K562 (cell line): ENCODE data around the gene TMEM222. TPM values are rescaled to one million over a fixed set of nuclear protein-coding genes. Genes with fewer than 3 reads are reported as not detected.

Experiments
- ATAC-seq: fragments of 200-7000 bp; cut with Tn5 transposase; 3 replicates; pipeline ENCODE4 v1.9.1; 2020; ENCODE audit warnings: moderate library complexity
- BruUV-seq: library from RNA; stranded (reverse); fragments of 400-500 nt; replicated peaks from 2 replicates; lab custom pipeline; 2021; lab: Mats Ljungman, UMichigan
- CTCF ChIA-PET: fragments of 300-600 bp; formaldehyde crosslinking; extraction: SDS; loops from one replicate; lab custom pipeline; 2021; ENCODE audit warnings: low intra/inter-chr PET ratio; lab: Yijun Ruan, JAX
- POLR2A ChIA-PET: fragments of 300-600, 350-650 bp; sonication (Branson Sonifier 250); formaldehyde crosslinking; extraction: SDS; loops from one replicate; lab custom pipeline; 2021; ENCODE audit warnings: antibody characterized with exemption, inconsistent platforms; lab: Yijun Ruan, JAX
- DNase-seq, 4 experiments: peaks; one replicate each; pipeline versions ENCODE4 v3.0.0 to v3.0.0-alpha.2; 2011 to 2018; ENCODE audit warnings: low spot score in 3 of 4, mixed read lengths in 3 of 4; ENCODE audit errors: extremely low read depth in 1 of 4
- FAIRE-seq: peaks from 2 replicates; lab custom pipeline; 2011; peaks lifted over from hg19 to GRCh38; lab: Jason Lieb, UNC
- H2AFZ ChIP-seq: 2 replicates; pipeline ENCODE4 v1.6.0; 2011; ENCODE audit warnings: low read depth, low read length, control low read depth, inconsistent platforms
- H3K27ac ChIP-seq: fragments of 200-600 bp; 3 replicates; pipeline ENCODE4 v1.8.0; 2011; ENCODE audit warnings: low read depth, mild to moderate bottlenecking, control low read depth, inconsistent platforms, low read length, moderate library complexity, mixed read lengths; ENCODE audit errors: extremely low read depth
- H3K27me3 ChIP-seq, 2 experiments: fragments of 300-600 bp in 1 of 2; 2 replicates in 1 of 2; 3 replicates in 1 of 2; pipeline versions ENCODE4 v1.6.0 to v1.8.0; 2011; ENCODE audit warnings: inconsistent platforms in 2 of 2, low read length in 2 of 2, mild to moderate bottlenecking in 1 of 2, mixed read lengths in 1 of 2, moderate library complexity in 1 of 2; ENCODE audit not compliant: control insufficient read depth in 2 of 2, insufficient read depth in 2 of 2
- H3K36me3 ChIP-seq: fragments of 300-600 bp; 3 replicates; pipeline ENCODE4 v1.8.0; 2011; ENCODE audit warnings: mild to moderate bottlenecking, low read length, inconsistent platforms; ENCODE audit not compliant: control insufficient read depth, insufficient read depth
- H3K4me1 ChIP-seq, 2 experiments: fragments of 200-600 bp in 1 of 2; replicated peaks in 1 of 2; 2 replicates in 1 of 2; 3 replicates in 1 of 2; pipeline versions ENCODE4 v1.5.1 to v1.8.0; 2011; ENCODE audit warnings: inconsistent platforms in 2 of 2, low read length in 2 of 2, mild to moderate bottlenecking in 1 of 2, mixed read lengths in 1 of 2, moderate library complexity in 1 of 2; ENCODE audit not compliant: control insufficient read depth in 2 of 2, insufficient read depth in 2 of 2
- H3K4me2 ChIP-seq: 2 replicates; pipeline ENCODE4 v1.6.1; 2011; ENCODE audit warnings: low read length, control low read depth, inconsistent platforms, mixed read lengths; ENCODE audit not compliant: insufficient read depth
- H3K4me3 ChIP-seq: fragments of 200-600 bp; sonication (generic), shearing (Covaris generic); 2 replicates; pipeline ENCODE4 v1.5.1; 2016; ENCODE audit warnings: control low read depth, inconsistent platforms
- H3K79me2 ChIP-seq: fragments of 200-600 bp; 3 replicates; pipeline ENCODE4 v1.8.0; 2011; ENCODE audit warnings: low read length, inconsistent platforms; ENCODE audit not compliant: control insufficient read depth, insufficient read depth
- H3K9ac ChIP-seq, 2 experiments: 2 replicates each; pipeline versions ENCODE4 v1.6.0 to v1.6.1; 2011; ENCODE audit warnings: low read depth in 2 of 2, low read length in 2 of 2, control low read depth in 1 of 2, inconsistent platforms in 1 of 2, mild to moderate bottlenecking in 1 of 2, mixed read lengths in 1 of 2; ENCODE audit not compliant: insufficient read depth in 1 of 2
- H3K9me1 ChIP-seq: one replicate; pipeline ENCODE4 v1.6.0; 2011; ENCODE audit warnings: inconsistent platforms, mild to moderate bottlenecking, low read length, moderate library complexity; ENCODE audit not compliant: control insufficient read depth, insufficient read depth
- H3K9me3 ChIP-seq: replicated peaks from 2 replicates; pipeline ENCODE4 v1.5.1; 2011; ENCODE audit warnings: low read depth, low read length, inconsistent platforms; ENCODE audit not compliant: control insufficient read depth, insufficient read depth
- H4K20me1 ChIP-seq: replicated peaks from 2 replicates; pipeline ENCODE4 v1.6.1; 2011; ENCODE audit warnings: low read length, inconsistent platforms, mixed read lengths; ENCODE audit not compliant: control insufficient read depth, insufficient read depth
- C11orf30 ChIP-seq: fragments of 450-650 bp; IDR thresholded peaks from 2 replicates; pipeline ENCODE4 v1.6.1; 2016; ENCODE audit warnings: low read depth, mild to moderate bottlenecking
- KLF16 ChIP-seq: IDR thresholded peaks from 2 replicates; pipeline ENCODE4 v1.6.1; 2016; ENCODE audit warnings: antibody characterized with exemption
- NCOA2 ChIP-seq, 2 experiments: fragments of 450-650 bp; IDR thresholded peaks; 2 replicates each; pipeline ENCODE4 v1.6.1; 2018; ENCODE audit warnings: mild to moderate bottlenecking in 2 of 2, moderate library complexity in 1 of 2; ENCODE audit not compliant: partially characterized antibody in 2 of 2
- POLR2G ChIP-seq: fragments of 200-400 bp; formaldehyde crosslinking; IDR thresholded peaks from 2 replicates; pipeline ENCODE4 v1.6.1; 2017; ENCODE audit warnings: low read depth, mild to moderate bottlenecking, antibody characterized with exemption, low read length, moderate library complexity
- PYGO2 ChIP-seq: fragments of 450-650 bp; IDR thresholded peaks from 2 replicates; pipeline ENCODE4 v1.6.1; 2016; ENCODE audit warnings: mild to moderate bottlenecking, missing genetic modification characterization, moderate library complexity, missing compliant biosample characterization
- RAD21 ChIP-seq, 2 experiments: fragments of 250-450 bp in 1 of 2; fragments of 450-650 bp in 1 of 2; sonication (Bioruptor Pico) in 1 of 2; formaldehyde crosslinking in 1 of 2; IDR thresholded peaks in 1 of 2; conservative IDR thresholded peaks in 1 of 2; 2 replicates each; pipeline versions ENCODE4 v1.4.0 to v1.8.0; 2020 to 2022; ENCODE audit warnings: mild to moderate bottlenecking in 2 of 2, moderate library complexity in 1 of 2
- TCFL5 ChIP-seq: fragments of 250-450 bp; sonication (Bioruptor Pico); conservative IDR thresholded peaks from 2 replicates; pipeline ENCODE4 v1.6.1; 2021; ENCODE audit warnings: mild to moderate bottlenecking, moderate library complexity, matching md5 sums
- WGBS: fragments of 100-300 bp; shearing (Covaris generic); methylation state at CpG from one replicate; pipeline ENCODE4 v1.1.6; 2016; ENCODE audit warnings: low coverage, mixed read lengths; ENCODE audit not compliant: insufficient coverage; ENCODE audit errors: missing lambda C conversion rate; 5-methylcytosine and 5-hydroxymethylcytosine counted together
- in situ Hi-C: fragments of 300-500 bp; cut with MboI; formaldehyde crosslinking; loops from 4 replicates; pipeline ENCODE4 v1.15.0; 2018; ENCODE audit warnings: inconsistent platforms, mixed read lengths
- intact Hi-C: fragments of 100-400 bp; cut with micrococcal nuclease; formaldehyde crosslinking; loops from 2 replicates; pipeline ENCODE4 v1.14.2; 2022
- polyA plus RNA-seq, 8 experiments: library from polyadenylated mRNA; depleted of rRNA in 4 of 8; stranded (reverse) in 5 of 8; unstranded in 3 of 8; fragments of >200 nt; fragmentation: Nextera tagmentation in 2 of 8; fragmentation: Illumina TruSeq in 1 of 8; extraction: Ambion mirVana in 2 of 8; extraction: Trizol in 1 of 8; gene quantifications; 2 replicates each; pipeline versions ENCODE4 v1.2.1 to v1.2.3, GENCODE V29; 2011 to 2014; ENCODE audit warnings: inconsistent platforms in 1 of 8, missing spikeins in 1 of 8
- total RNA-seq, 7 experiments: library from RNA; depleted of rRNA in 6 of 7; stranded (reverse); fragments of >200 nt in 6 of 7; fragmentation: Illumina TruSeq in 2 of 7; extraction: Trizol in 2 of 7; gene quantifications; 2 replicates each; pipeline versions ENCODE4 v1.2.1 to v1.2.3, GENCODE V29; 2011 to 2021; ENCODE audit warnings: low replicate concordance in 1 of 7
- TF ChIP-seq, protein P1 (sequence below), 3 experiments: IDR thresholded peaks in 2 of 3; conservative IDR thresholded peaks in 1 of 3; 2 replicates each; pipeline ENCODE4 v1.5.1; 2011 to 2012; ENCODE audit warnings: low read length in 3 of 3, mild to moderate bottlenecking in 3 of 3, control low read depth in 2 of 3, improper control_type of control experiment in 1 of 3, inconsistent platforms in 1 of 3, low read depth in 1 of 3, mixed read lengths in 1 of 3, moderate library complexity in 1 of 3; ENCODE audit not compliant: insufficient read depth in 2 of 3

TMEM222 gene
- total and polyA plus RNA-seq, 9 of the 15 experiments (the other 6 are each of a cell fraction or from before 2014, with no cell fraction given), result 6.9 to 48.0 (median 32.8) TPM

DNA sequence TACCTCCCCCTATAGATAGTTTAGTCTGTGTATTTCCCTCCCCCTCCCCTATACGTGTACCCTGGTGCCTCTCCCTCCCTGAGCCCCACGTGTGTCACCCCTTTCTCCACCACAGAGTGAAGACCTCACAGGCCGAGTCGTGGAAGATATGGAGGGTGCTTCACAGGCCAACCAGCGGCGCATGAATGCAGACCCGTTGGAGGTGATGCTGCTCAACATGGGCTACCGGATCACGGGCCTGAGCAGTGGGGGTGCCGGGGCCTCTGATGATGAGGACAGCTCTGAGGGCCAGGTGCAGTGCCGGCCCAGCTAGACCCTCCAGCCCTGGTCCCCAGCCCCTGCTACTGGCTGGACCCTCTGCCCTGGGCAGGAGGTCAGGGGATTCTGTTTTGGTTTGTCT, 15.9 kb upstream of the TMEM222 start:
- CTCF ChIA-PET, result no interaction called here
- H3K79me2 ChIP-seq, result no peaks in the 10 kb centered on the region
- H3K4me3 ChIP-seq, result no peak overlapping the region
- BruUV-seq, result no TSS peak
- no peaks in the 10 kb centered on the region for H3K9me1 ChIP-seq
- H3K9ac ChIP-seq, result peak overlapping the region in 1 of 2 experiments; percentile 47; a peak in 1 of 4 replicates
- no peak for DNase-seq
- no peaks in the 10 kb centered on the region for H3K9me3 ChIP-seq
- TF ChIP-seq PYGO2 (no peak), POLR2G (peak; percentile 43; the same call in 1 of the 2 replicates)
- TF ChIP-seq, all 486 proteins: peak for 1
- Histone ChIP-seq H3K4me2 (no peak overlapping the region), H2AFZ (no peak overlapping the region), H3K4me1 (peaks cover 0 to 8% of the 10 kb centered on the region in 2 experiments; a peak in 1 of 5 replicates), H3K27ac (no peak overlapping the region), H4K20me1 (0 out of 2 replicates have a peak, but pooled peaks cover 1% of the 10 kb centered on the region), H3K36me3 (peaks cover 9% of the 10 kb centered on the region; the same call in 2 of the 3 replicates), H3K27me3 (no peaks in the 10 kb centered on the region)
- intact Hi-C loops (no loop called here), in situ Hi-C loops (no loop called here)
- WGBS, result 62% methylated on average over 8 of the region's 11 CpGs
- no peak for FAIRE-seq
- ATAC-seq, result no peak
- POLR2A ChIA-PET, result interaction anchor here (0.6 to 2.0 kb wide), 4 partner anchors 9 to 1465 kb away, joined by 3 to 9 read pairs (median 4); no protein-coding TSS in a partner anchor

DNA sequence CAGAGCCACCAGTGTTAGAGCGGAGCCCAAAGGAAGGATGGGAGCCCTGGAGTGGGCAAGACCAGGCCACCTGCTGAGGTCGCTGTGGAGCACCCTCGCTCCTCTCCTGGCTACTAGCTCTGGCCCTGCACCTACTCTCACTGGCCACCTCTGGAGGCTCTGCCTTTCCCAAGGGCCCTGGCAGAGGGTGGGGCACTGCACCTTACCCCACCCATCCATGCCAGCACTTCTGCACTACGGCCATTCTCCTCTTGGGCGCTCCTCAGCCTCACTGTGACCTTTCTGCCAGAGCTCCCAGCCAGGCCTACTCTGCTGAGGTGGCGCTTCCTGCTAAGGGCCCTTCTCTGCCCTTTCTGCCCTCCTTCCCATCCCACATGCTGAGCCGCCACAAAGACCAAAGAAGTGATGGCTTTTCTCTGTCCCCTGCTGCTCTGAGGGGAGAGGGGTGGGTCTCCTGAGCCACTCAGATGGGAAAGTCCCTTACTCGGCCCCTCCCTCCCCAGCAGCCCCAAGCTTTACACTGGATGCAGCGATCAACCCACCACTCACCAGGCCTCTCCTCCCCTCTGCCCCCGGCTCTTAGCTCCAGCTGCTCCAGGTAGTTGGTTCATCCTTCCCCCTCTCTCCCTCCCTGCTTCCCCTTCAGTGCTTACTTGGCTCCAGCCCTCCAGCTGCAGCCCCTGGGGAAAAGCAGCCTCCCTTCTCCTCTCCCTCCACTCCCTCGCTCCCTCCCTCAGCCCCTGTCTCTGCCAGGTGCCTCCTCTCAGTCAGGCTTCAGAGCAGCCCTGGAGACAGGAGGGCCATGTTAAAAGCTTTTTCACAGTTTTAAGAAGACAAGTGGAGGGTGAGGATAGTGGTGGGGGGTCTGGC, 14.8 kb upstream of the TMEM222 start:
- CTCF ChIA-PET, result interaction anchor here (0.5 to 1.5 kb wide), 2 partner anchors 88 to 420 kb away, joined by 4 read pairs; no protein-coding TSS in a partner anchor
- intact Hi-C loops (no loop called here), in situ Hi-C loops (no loop called here)
- no peaks in the 10 kb centered on the region for H3K9me1 ChIP-seq
- no peaks in the 10 kb centered on the region for H3K27me3 ChIP-seq
- no peaks in the 10 kb centered on the region for H4K20me1 ChIP-seq
- no peaks in the 10 kb centered on the region for H3K9me3 ChIP-seq
- H3K9ac ChIP-seq, result peak overlapping the region in 1 of 2 experiments; percentile 18; a peak in 2 of 4 replicates
- 60% methylated on average over 10 of the region's 11 CpGs for WGBS
- DNase-seq (peak; percentile 49 to 60 (median 57)), FAIRE-seq (peak; percentile 74), ATAC-seq (peak; percentile 95)
- H3K4me2 ChIP-seq, result no peak overlapping the region
- POLR2A ChIA-PET, result interaction anchor here (0.7 to 2.0 kb wide), 5 partner anchors 8 to 300 kb away, joined by 3 to 9 read pairs (median 3); no protein-coding TSS in a partner anchor
- no peaks in the 10 kb centered on the region for H3K79me2 ChIP-seq
- no peaks in the 10 kb centered on the region; the same call in 2 of the 3 replicates for H3K36me3 ChIP-seq
- H3K27ac ChIP-seq, result no peak overlapping the region
- H2AFZ ChIP-seq, result no peak overlapping the region
- no peak overlapping the region for H3K4me3 ChIP-seq
- peaks cover 0 to 8% of the 10 kb centered on the region in 2 experiments; a peak in 1 of 5 replicates for H3K4me1 ChIP-seq
- BruUV-seq, result TSS peak; percentile 22
- peak in 1 of 2 experiments; percentile 42; a peak in 2 of 4 replicates for TF ChIP-seq RAD21 (CRISPR knock-in tag; conservative IDR thresholded peaks at IDR 0.05 in 1 of 2, IDR thresholded peaks at IDR 0.05 in 1 of 2)
- TF ChIP-seq, protein P1, sequence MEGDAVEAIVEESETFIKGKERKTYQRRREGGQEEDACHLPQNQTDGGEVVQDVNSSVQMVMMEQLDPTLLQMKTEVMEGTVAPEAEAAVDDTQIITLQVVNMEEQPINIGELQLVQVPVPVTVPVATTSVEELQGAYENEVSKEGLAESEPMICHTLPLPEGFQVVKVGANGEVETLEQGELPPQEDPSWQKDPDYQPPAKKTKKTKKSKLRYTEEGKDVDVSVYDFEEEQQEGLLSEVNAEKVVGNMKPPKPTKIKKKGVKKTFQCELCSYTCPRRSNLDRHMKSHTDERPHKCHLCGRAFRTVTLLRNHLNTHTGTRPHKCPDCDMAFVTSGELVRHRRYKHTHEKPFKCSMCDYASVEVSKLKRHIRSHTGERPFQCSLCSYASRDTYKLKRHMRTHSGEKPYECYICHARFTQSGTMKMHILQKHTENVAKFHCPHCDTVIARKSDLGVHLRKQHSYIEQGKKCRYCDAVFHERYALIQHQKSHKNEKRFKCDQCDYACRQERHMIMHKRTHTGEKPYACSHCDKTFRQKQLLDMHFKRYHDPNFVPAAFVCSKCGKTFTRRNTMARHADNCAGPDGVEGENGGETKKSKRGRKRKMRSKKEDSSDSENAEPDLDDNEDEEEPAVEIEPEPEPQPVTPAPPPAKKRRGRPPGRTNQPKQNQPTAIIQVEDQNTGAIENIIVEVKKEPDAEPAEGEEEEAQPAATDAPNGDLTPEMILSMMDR (IDR thresholded peaks at IDR 0.05 in 2 of 3, conservative IDR thresholded peaks at IDR 0.05 in 1 of 3; ENCODE audit: insufficient read depth in 2 of 3, low read depth in 1 of 3, low read length in 3 of 3), result peak; percentile 69 to 82 (median 74)
- TF ChIP-seq KLF16, result no peak
- no peak for TF ChIP-seq NCOA2 (IDR thresholded peaks at IDR 0.05; ENCODE audit: partially characterized antibody in 2 of 2)
- peak; percentile 56 for TF ChIP-seq C11orf30
- TF ChIP-seq TCFL5 (CRISPR knock-in tag), result no peak
